Measurements from ENCODE around the gene BEND6. TPM values are rescaled to one million over a fixed set of nuclear protein-coding genes. Genes with fewer than 3 reads are reported as not detected.
A peak's percentile ranks its signal among the peaks of the same experiment; 100 is the strongest.

BEND6 gene
- total and polyA plus RNA-seq, 2 of the 4 experiments (the other 2 are of a cell fraction) = 4.1 to 9.7 TPM

- H4K8ac ChIP-seq (ENCODE audit: low read depth in 2 of 2, low read length in 2 of 2) = 0 out of 4 replicates have a peak overlapping the region, but pooled peaks of 1 of the 2 experiments have one; percentile 15
- H3K56ac ChIP-seq (ENCODE audit: extremely low read depth, insufficient read depth, low read length) = no peak overlapping the region
- 0 out of 2 replicates have a peak overlapping the region, but pooled peaks have one; percentile 28 for H2BK20ac ChIP-seq (ENCODE audit: low read depth, low read length)
- H3K4ac ChIP-seq (ENCODE audit: low read depth, low read length) = no peak overlapping the region; the same call in 1 of the 2 replicates
- H3K79me1 ChIP-seq (ENCODE audit: low read depth in 1 of 2, low read length in 2 of 2) = peaks cover 21 to 55% of the 10 kb centered on the region in 2 experiments
- POLR2A ChIA-PET (ENCODE audit: unreplicated experiment) = no interaction called here
- CTCF ChIA-PET = interaction anchor here (1.0 kb wide), 2 partner anchors 48 to 410 kb away, joined by 3 to 4 read pairs; partner anchors contain the start of gene BEND6
- DNase-seq (peak; percentile 68), ATAC-seq (ENCODE audit: low read depth) (peak; percentile 55)
- peak overlapping the region; percentile 4 for H2BK5ac ChIP-seq (ENCODE audit: low read depth, low read length, poor library complexity, severe bottlenecking)
- H3K23ac ChIP-seq (ENCODE audit: low read depth, low read length) = no peak overlapping the region; the same call in 1 of the 2 replicates
- H2AK9ac ChIP-seq (replicated peaks; ENCODE audit: low read depth, low read length, poor library complexity) = no peak overlapping the region
- H3K9me1 ChIP-seq (ENCODE audit: insufficient read depth, low read length) = 0 out of 2 replicates have a peak, but pooled peaks cover 2% of the 10 kb centered on the region
- peak overlapping the region; percentile 4; the same call in 1 of the 2 replicates for H2BK120ac ChIP-seq (ENCODE audit: low read depth, low read length)
- in situ Hi-C loops (cut with MboI; ENCODE audit: low sequenced_read_pairs) (loop anchor here (5.0 to 10.0 kb wide), 2 partner anchors 278 to 411 kb away; partner anchors contain the start of gene PRIM2), intact Hi-C loops (cut with micrococcal nuclease) (no loop called here), dilution Hi-C loops (cut with HindIII; ENCODE audit: low sequenced_read_pairs, unreplicated experiment) (no loop called here)
- no peak overlapping the region for H4K91ac ChIP-seq (ENCODE audit: insufficient read depth, low read depth, low read length)
- H3K4me3 ChIP-seq (ENCODE audit: insufficient read depth, low read depth, low read length) = no peak overlapping the region
- H2AFZ ChIP-seq (replicated peaks; ENCODE audit: low read length, poor library complexity) = no peak overlapping the region
- H2AK5ac ChIP-seq (ENCODE audit: low read depth, low read length) = no peak overlapping the region
- no CpG with 5 or more reads among the region's 3 CpGs for WGBS, 2 experiments (ENCODE audit: extremely low coverage in 2 of 2, insufficient read length in 1 of 2)
- no peak overlapping the region for H3K9ac ChIP-seq (ENCODE audit: low read depth, low read length)
- no peak overlapping the region for H2BK15ac ChIP-seq (ENCODE audit: low read depth, low read length)
- no peaks in the 10 kb centered on the region for H3K9me3 ChIP-seq (ENCODE audit: control insufficient read depth, insufficient read depth, low read length)
- no peaks in the 10 kb centered on the region for H3K27me3 ChIP-seq (ENCODE audit: control insufficient read depth, insufficient read depth, low read length)
- no peak overlapping the region for H3K14ac ChIP-seq (replicated peaks; ENCODE audit: low read depth, low read length)
- no peaks in the 10 kb centered on the region for H4K20me1 ChIP-seq (ENCODE audit: insufficient read depth, low read length)
- H3K36me3 ChIP-seq (ENCODE audit: control insufficient read depth, insufficient read depth, low read length) = no peaks in the 10 kb centered on the region
- no TSS peak for BruUV-seq (replicated peaks)
- peak overlapping the region; percentile 34; the same call in 1 of the 2 replicates for H3K4me2 ChIP-seq (ENCODE audit: low read depth, low read length)
- peaks cover 21% of the 10 kb centered on the region for H3K4me1 ChIP-seq (ENCODE audit: control insufficient read depth, insufficient read depth, low read length)
- H4K5ac ChIP-seq (ENCODE audit: low read depth, low read length) = no peak overlapping the region
- TF ChIP-seq FOS (IDR thresholded peaks at IDR 0.05; ENCODE audit: low read depth, low read length) = peak; percentile 45
- peak; percentile 34; the same call in 1 of the 2 replicates for TF ChIP-seq CEBPB (IDR thresholded peaks at IDR 0.05; ENCODE audit: low read depth, low read length)
- no peak for TF ChIP-seq BHLHE40 (IDR thresholded peaks at IDR 0.05; ENCODE audit: low read depth, low read length)
- no peak overlapping the region; the same call in 1 of the 2 replicates for H3K18ac ChIP-seq (ENCODE audit: low read depth, low read length)
- H3K27ac ChIP-seq (ENCODE audit: insufficient read depth, low read length) = no peak overlapping the region
These were observed 48.2 kb upstream of the BEND6 start for GRCh38 chr6:56906752-56907151.

All from IMR-90 (cell line).